Brain microvascular endothelial cell (primary cell): ENCODE results near the gene PRR29.

Experiments used
- DNase-seq: peaks from one replicate; pipeline ENCODE4 v3.0.0-alpha.2; 2020
- H3K27ac ChIP-seq: fragments of 250-450 bp; sonication (Bioruptor Pico); 2 replicates; pipeline ENCODE4 v1.5.1; 2020; ENCODE audit warnings: mild to moderate bottlenecking, moderate library complexity
- H3K27me3 ChIP-seq: fragments of 250-450 bp; sonication (Bioruptor Pico); replicated peaks from 2 replicates; pipeline ENCODE4 v1.5.1; 2020; ENCODE audit warnings: mild to moderate bottlenecking
- H3K36me3 ChIP-seq: fragments of 250-450 bp; sonication (Bioruptor Pico); replicated peaks from 2 replicates; pipeline ENCODE4 v1.5.1; 2020; ENCODE audit warnings: mild to moderate bottlenecking
- H3K4me3 ChIP-seq: 2 replicates; pipeline ENCODE4 v1.5.1; 2011; ENCODE audit warnings: low read depth, mild to moderate bottlenecking, control low read depth, low read length, moderate library complexity
- in situ Hi-C: cut with HindIII; loops from 2 replicates; pipeline ENCODE4 v1.10.0; 2017; ENCODE audit warnings: low sequenced_read_pairs, low pct_ligation_motif_present
- TF ChIP-seq, protein P1 (sequence below): IDR thresholded peaks from 2 replicates; pipeline ENCODE4 v1.5.1; 2011; ENCODE audit warnings: low read depth, mild to moderate bottlenecking, moderate library complexity, low read length, control low read depth, inconsistent platforms; ENCODE audit errors: missing control alignments

PRR29 gene

GRCh38 chr17:64053101-64053500 lies 55.0 kb downstream of the PRR29 start:
- no peak overlapping the region for H3K4me3 ChIP-seq
- TF ChIP-seq, protein P1, sequence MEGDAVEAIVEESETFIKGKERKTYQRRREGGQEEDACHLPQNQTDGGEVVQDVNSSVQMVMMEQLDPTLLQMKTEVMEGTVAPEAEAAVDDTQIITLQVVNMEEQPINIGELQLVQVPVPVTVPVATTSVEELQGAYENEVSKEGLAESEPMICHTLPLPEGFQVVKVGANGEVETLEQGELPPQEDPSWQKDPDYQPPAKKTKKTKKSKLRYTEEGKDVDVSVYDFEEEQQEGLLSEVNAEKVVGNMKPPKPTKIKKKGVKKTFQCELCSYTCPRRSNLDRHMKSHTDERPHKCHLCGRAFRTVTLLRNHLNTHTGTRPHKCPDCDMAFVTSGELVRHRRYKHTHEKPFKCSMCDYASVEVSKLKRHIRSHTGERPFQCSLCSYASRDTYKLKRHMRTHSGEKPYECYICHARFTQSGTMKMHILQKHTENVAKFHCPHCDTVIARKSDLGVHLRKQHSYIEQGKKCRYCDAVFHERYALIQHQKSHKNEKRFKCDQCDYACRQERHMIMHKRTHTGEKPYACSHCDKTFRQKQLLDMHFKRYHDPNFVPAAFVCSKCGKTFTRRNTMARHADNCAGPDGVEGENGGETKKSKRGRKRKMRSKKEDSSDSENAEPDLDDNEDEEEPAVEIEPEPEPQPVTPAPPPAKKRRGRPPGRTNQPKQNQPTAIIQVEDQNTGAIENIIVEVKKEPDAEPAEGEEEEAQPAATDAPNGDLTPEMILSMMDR, result no peak
- in situ Hi-C loops, result no loop called here
- no peak overlapping the region for H3K27ac ChIP-seq
- H3K36me3 ChIP-seq, result peaks cover 15% of the 10 kb centered on the region
- H3K27me3 ChIP-seq, result no peaks in the 10 kb centered on the region
- no peak for DNase-seq
